ENCODE data around the gene UBR4.

The UBR4 gene

DNA sequence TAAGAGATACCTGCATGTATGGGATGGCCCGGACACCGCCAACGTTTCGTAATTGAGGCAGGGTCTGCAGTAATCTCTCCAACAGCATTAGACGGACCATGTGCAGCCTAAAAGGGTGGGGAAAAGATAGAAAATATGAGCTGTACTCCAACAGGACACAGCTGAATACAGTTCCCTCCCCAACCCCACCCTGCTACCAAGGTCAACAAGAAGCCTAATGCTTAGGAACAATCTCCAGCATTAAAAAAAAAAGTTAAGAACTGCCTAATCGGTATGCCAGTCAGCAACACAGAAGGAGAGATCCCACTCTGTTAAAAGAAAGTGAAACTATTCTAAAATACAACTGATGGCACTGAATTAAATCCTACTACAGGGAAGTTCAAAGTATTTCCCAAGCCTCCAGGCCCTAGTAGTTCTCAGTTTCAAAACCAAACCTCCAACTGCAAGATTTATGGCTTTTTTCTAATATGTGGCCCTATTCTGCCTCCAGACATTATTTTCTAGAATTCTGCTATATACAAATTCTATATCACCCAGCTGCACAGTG is 81.0 kb downstream of the UBR4 start:
- no peak for TF ChIP-seq TOX (CRISPR knock-in tag; IDR thresholded peaks at IDR 0.05; ENCODE audit: borderline replicate concordance)
- no peak for TF ChIP-seq GLIS3 (CRISPR knock-in tag; IDR thresholded peaks at IDR 0.05)
- TF ChIP-seq ISL1 (CRISPR knock-in tag; IDR thresholded peaks at IDR 0.05), result no peak
- TF ChIP-seq CSRNP3 (CRISPR knock-in tag; IDR thresholded peaks at IDR 0.05), result no peak
- ATAC-seq, result no peak

DNA sequence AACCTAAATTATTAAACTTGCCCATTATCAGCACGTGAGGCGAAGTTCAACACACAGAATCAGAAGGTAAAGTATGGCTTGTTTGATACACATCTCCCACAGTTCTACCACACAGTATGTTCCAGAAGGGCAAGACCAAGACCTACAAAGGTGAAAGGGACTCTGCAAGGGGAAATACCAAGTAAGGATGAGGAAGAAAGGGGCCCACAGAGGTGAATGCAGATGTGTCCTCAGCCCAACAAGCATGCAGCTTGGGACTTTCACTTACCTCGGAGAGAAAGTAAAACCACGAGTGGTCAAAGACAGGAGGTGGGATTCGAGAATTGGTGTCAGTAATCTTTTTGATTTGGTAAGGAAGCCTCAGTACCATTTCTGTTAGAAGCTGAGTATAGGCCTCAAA is 85.8 kb downstream of the UBR4 start:
- ATAC-seq, result no peak
- no peak for TF ChIP-seq ZFP30 (CRISPR knock-in tag; IDR thresholded peaks at IDR 0.05)
- no peak for TF ChIP-seq BACH2 (CRISPR knock-in tag; IDR thresholded peaks at IDR 0.05; ENCODE audit: borderline replicate concordance)
- TF ChIP-seq ZNF8 (CRISPR knock-in tag; IDR thresholded peaks at IDR 0.05), result no peak
- TF ChIP-seq ZNF70 (CRISPR knock-in tag; IDR thresholded peaks at IDR 0.05), result no peak
- no peak for TF ChIP-seq ARNTL (CRISPR knock-in tag; IDR thresholded peaks at IDR 0.05; ENCODE audit: borderline replicate concordance, low read depth)
- no peak for TF ChIP-seq RARB (CRISPR knock-in tag; IDR thresholded peaks at IDR 0.05)
- TF ChIP-seq, protein P1, sequence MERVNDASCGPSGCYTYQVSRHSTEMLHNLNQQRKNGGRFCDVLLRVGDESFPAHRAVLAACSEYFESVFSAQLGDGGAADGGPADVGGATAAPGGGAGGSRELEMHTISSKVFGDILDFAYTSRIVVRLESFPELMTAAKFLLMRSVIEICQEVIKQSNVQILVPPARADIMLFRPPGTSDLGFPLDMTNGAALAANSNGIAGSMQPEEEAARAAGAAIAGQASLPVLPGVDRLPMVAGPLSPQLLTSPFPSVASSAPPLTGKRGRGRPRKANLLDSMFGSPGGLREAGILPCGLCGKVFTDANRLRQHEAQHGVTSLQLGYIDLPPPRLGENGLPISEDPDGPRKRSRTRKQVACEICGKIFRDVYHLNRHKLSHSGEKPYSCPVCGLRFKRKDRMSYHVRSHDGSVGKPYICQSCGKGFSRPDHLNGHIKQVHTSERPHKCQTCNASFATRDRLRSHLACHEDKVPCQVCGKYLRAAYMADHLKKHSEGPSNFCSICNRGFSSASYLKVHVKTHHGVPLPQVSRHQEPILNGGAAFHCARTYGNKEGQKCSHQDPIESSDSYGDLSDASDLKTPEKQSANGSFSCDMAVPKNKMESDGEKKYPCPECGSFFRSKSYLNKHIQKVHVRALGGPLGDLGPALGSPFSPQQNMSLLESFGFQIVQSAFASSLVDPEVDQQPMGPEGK (CRISPR knock-in tag; IDR thresholded peaks at IDR 0.05; ENCODE audit: borderline replicate concordance), result no peak
- no peak for TF ChIP-seq ZNF565 (CRISPR knock-in tag; conservative IDR thresholded peaks at IDR 0.05; ENCODE audit: low read depth)
- TF ChIP-seq, protein P2, sequence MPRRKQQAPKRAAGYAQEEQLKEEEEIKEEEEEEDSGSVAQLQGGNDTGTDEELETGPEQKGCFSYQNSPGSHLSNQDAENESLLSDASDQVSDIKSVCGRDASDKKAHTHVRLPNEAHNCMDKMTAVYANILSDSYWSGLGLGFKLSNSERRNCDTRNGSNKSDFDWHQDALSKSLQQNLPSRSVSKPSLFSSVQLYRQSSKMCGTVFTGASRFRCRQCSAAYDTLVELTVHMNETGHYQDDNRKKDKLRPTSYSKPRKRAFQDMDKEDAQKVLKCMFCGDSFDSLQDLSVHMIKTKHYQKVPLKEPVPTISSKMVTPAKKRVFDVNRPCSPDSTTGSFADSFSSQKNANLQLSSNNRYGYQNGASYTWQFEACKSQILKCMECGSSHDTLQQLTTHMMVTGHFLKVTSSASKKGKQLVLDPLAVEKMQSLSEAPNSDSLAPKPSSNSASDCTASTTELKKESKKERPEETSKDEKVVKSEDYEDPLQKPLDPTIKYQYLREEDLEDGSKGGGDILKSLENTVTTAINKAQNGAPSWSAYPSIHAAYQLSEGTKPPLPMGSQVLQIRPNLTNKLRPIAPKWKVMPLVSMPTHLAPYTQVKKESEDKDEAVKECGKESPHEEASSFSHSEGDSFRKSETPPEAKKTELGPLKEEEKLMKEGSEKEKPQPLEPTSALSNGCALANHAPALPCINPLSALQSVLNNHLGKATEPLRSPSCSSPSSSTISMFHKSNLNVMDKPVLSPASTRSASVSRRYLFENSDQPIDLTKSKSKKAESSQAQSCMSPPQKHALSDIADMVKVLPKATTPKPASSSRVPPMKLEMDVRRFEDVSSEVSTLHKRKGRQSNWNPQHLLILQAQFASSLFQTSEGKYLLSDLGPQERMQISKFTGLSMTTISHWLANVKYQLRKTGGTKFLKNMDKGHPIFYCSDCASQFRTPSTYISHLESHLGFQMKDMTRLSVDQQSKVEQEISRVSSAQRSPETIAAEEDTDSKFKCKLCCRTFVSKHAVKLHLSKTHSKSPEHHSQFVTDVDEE (CRISPR knock-in tag; IDR thresholded peaks at IDR 0.05), result no peak
- TF ChIP-seq ZFP3 (CRISPR knock-in tag; IDR thresholded peaks at IDR 0.05), result no peak
- no peak for TF ChIP-seq SNAI2 (CRISPR knock-in tag; IDR thresholded peaks at IDR 0.05)
- no peak for TF ChIP-seq OSR1 (CRISPR knock-in tag; IDR thresholded peaks at IDR 0.05)
- no peak for TF ChIP-seq GLIS3 (CRISPR knock-in tag; IDR thresholded peaks at IDR 0.05)
- no peak for TF ChIP-seq CREB5 (CRISPR knock-in tag; IDR thresholded peaks at IDR 0.05; ENCODE audit: low read depth)
- no peak for TF ChIP-seq TOX (CRISPR knock-in tag; IDR thresholded peaks at IDR 0.05; ENCODE audit: borderline replicate concordance)

DNA sequence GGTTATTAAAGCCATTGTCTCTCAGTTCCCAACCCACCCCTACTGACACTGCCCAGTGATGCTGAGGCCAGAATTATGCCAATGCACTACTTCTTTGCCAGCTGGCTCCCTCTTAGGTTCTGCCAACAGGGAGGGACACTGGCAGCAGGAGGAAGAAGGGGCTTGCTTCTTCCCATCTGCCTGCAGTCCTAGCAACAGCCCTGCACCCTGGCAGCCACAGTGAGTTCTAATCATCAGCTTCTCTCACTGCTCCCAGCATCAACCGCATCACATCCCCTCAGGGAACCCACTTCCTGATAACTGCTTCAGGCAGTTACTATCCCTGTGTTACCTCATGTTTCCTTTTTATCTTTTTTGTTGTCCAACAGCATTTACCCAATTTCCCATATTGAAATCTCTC is 86.2 kb downstream of the UBR4 start:
- TF ChIP-seq ZC3H10 (CRISPR knock-in tag; IDR thresholded peaks at IDR 0.05), result no peak
- TF ChIP-seq, protein P1 (CRISPR knock-in tag; IDR thresholded peaks at IDR 0.05; ENCODE audit: borderline replicate concordance), result no peak
- TF ChIP-seq, protein P3, sequence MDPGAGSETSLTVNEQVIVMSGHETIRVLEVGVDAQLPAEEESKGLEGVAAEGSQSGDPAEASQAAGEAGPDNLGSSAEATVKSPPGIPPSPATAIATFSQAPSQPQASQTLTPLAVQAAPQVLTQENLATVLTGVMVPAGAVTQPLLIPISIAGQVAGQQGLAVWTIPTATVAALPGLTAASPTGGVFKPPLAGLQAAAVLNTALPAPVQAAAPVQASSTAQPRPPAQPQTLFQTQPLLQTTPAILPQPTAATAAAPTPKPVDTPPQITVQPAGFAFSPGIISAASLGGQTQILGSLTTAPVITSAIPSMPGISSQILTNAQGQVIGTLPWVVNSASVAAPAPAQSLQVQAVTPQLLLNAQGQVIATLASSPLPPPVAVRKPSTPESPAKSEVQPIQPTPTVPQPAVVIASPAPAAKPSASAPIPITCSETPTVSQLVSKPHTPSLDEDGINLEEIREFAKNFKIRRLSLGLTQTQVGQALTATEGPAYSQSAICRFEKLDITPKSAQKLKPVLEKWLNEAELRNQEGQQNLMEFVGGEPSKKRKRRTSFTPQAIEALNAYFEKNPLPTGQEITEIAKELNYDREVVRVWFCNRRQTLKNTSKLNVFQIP (CRISPR knock-in tag; IDR thresholded peaks at IDR 0.05; ENCODE audit: borderline replicate concordance, low read depth), result no peak
- no peak for TF ChIP-seq CREB5 (CRISPR knock-in tag; IDR thresholded peaks at IDR 0.05; ENCODE audit: low read depth)
- no peak for TF ChIP-seq GLIS3 (CRISPR knock-in tag; IDR thresholded peaks at IDR 0.05)
- TF ChIP-seq OSR1 (CRISPR knock-in tag; IDR thresholded peaks at IDR 0.05), result no peak
- no peak for TF ChIP-seq ISL1 (CRISPR knock-in tag; IDR thresholded peaks at IDR 0.05)
- no peak for TF ChIP-seq ZNF8 (CRISPR knock-in tag; IDR thresholded peaks at IDR 0.05)
- TF ChIP-seq SNAI2 (CRISPR knock-in tag; IDR thresholded peaks at IDR 0.05), result no peak
- TF ChIP-seq ZNF70 (CRISPR knock-in tag; IDR thresholded peaks at IDR 0.05), result no peak
- TF ChIP-seq BACH2 (CRISPR knock-in tag; IDR thresholded peaks at IDR 0.05; ENCODE audit: borderline replicate concordance), result no peak
- TF ChIP-seq CSDC2 (CRISPR knock-in tag; IDR thresholded peaks at IDR 0.05), result no peak
- no peak for TF ChIP-seq RARB (CRISPR knock-in tag; IDR thresholded peaks at IDR 0.05)

More for the DNA sequence above, 86.2 kb downstream of the UBR4 start:
- ATAC-seq, result no peak
